GM12892 (cell line): ENCODE data around the gene CD99L2.

Experiments used
- POLR2A ChIP-seq: IDR thresholded peaks from 2 replicates; pipeline ENCODE4 v1.6.1; 2011; ENCODE audit warnings: low read depth, low read length, control low read depth
- POLR2AphosphoS5 ChIP-seq: IDR thresholded peaks from 2 replicates; pipeline ENCODE4 v1.6.1; 2011; ENCODE audit warnings: low read depth, low read length, control low read depth
- TAF1 ChIP-seq: IDR thresholded peaks from 2 replicates; pipeline ENCODE4 v1.6.1; 2011; ENCODE audit warnings: low read depth, mild to moderate bottlenecking, control low read depth, low read length, borderline replicate concordance

DNA sequence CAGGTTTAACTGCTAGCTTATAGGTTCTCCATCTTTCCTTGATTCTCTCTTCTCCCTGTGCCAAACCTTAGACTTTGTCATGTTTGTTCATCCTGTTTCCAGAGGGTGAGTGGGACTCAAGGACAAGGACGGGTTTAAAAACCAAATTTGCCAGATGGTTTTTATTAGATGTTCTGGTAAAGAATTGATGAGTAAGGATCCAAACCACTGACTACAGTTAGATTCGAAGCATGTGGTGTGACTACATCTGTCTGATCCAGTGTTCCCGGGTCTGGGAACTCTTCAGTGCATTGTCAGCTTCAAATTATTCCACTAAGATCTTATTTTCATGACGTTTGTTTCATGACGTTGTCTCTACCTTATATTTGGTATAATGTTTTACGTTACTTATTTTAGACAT, 167.7 kb downstream of the CD99L2 start:
- no peak for TF ChIP-seq POLR2A
- TF ChIP-seq POLR2AphosphoS5: no peak
- no peak for TF ChIP-seq TAF1
